ENCODE measurements around the gene WNT7A. TPM values are rescaled to one million over a fixed set of nuclear protein-coding genes. Genes with fewer than 3 reads are reported as not detected.
"Not testable (repeated sequence)": the region's sequence is repeated elsewhere in the genome, so short reads cannot be mapped to it uniquely, and the experiment has no call there.

Gene WNT7A
- total RNA-seq, 1 donor from 2014 or later: not detected

GRCh38 chr3:13866041-13866965 lies 13.6 kb downstream of the WNT7A start:
- no peak for DNase-seq (ENCODE audit: extremely low read depth, low read depth, low spot score)

- no peak for DNase-seq (ENCODE audit: extremely low read depth, low read depth, low spot score)
Observed at GRCh38 chr3:13865581-13865980, 14.3 kb downstream of the WNT7A start.

GRCh38 chr3:13865106-13865505 lies 14.8 kb downstream of the WNT7A start:
- no peak for DNase-seq (ENCODE audit: extremely low read depth, low read depth, low spot score)

GRCh38 chr3:13863965-13864595 lies 15.8 kb downstream of the WNT7A start:
- DNase-seq (ENCODE audit: extremely low read depth, low read depth, low spot score): no peak

- no peak for DNase-seq (ENCODE audit: extremely low read depth, low read depth, low spot score)
Observed at GRCh38 chr3:13863382-13863952, 16.4 kb downstream of the WNT7A start.

GRCh38 chr3:13861461-13861860 lies 18.4 kb downstream of the WNT7A start:
- DNase-seq (ENCODE audit: extremely low read depth, low read depth, low spot score): no peak

- no peak for DNase-seq (ENCODE audit: extremely low read depth, low read depth, low spot score)
Observed at GRCh38 chr3:13860001-13860400, 19.9 kb downstream of the WNT7A start.

- DNase-seq (ENCODE audit: extremely low read depth, low read depth, low spot score): no peak
Observed at GRCh38 chr3:13858768-13859520, 20.9 kb downstream of the WNT7A start.

GRCh38 chr3:13857702-13858380 lies 22.0 kb downstream of the WNT7A start:
- no peak for DNase-seq (ENCODE audit: extremely low read depth, low read depth, low spot score)

- not testable (repeated sequence) for DNase-seq (ENCODE audit: extremely low read depth, low read depth, low spot score)
Observed at GRCh38 chr3:13856628-13857027, 23.2 kb downstream of the WNT7A start.

- DNase-seq (ENCODE audit: extremely low read depth, low read depth, low spot score): no peak
Observed at GRCh38 chr3:13856006-13856405, 23.9 kb downstream of the WNT7A start.

- DNase-seq (ENCODE audit: extremely low read depth, low read depth, low spot score): no peak
Observed at GRCh38 chr3:13854492-13854891, 25.4 kb downstream of the WNT7A start.

GRCh38 chr3:13853978-13854296 lies 25.9 kb downstream of the WNT7A start:
- DNase-seq (ENCODE audit: extremely low read depth, low read depth, low spot score): no peak

- DNase-seq (ENCODE audit: extremely low read depth, low read depth, low spot score): no peak
Observed at GRCh38 chr3:13853256-13853977, 26.5 kb downstream of the WNT7A start.

GRCh38 chr3:13852638-13853009 lies 27.2 kb downstream of the WNT7A start:
- DNase-seq (ENCODE audit: extremely low read depth, low read depth, low spot score): no peak

- DNase-seq (ENCODE audit: extremely low read depth, low read depth, low spot score): no peak
Observed at GRCh38 chr3:13851997-13852637, 27.8 kb downstream of the WNT7A start.

- DNase-seq (ENCODE audit: extremely low read depth, low read depth, low spot score): no peak
Observed at GRCh38 chr3:13851091-13851849, 28.6 kb downstream of the WNT7A start.

- no peak for DNase-seq (ENCODE audit: extremely low read depth, low read depth, low spot score)
Observed at GRCh38 chr3:13850161-13850945, 29.5 kb downstream of the WNT7A start.
